ENCODE results near the gene LAMA2.

DNA sequence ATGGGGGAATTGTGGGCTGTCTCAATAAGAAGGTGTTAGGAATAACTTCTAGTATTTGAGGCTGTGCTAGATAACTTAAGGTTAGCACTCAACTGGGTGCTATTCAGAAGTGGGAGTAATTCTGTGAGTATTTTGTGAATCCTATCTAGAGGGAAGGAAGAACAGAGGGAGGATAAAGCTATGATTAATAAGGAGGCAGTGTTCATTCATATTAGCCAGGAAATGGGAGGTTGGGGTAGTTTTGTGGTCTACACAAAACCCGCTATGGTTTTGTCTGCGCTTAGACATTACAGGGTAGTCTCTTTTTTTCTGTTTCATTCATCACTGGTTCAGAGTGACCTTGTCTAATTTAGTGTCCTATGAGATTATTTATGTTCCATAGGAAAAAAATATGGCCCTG, 486.0 kb downstream of the LAMA2 start:
- TF ChIP-seq SUZ12 (IDR thresholded peaks at IDR 0.05; ENCODE audit: extremely low read depth, insufficient read depth, insufficient read length): no peak
- no peak for TF ChIP-seq ZNF274 (IDR thresholded peaks at IDR 0.05; ENCODE audit: low read depth, low read length)

All from NT2/D1 (cell line).